Heart left ventricle (tissue), 16 donors: ENCODE measurements around the gene CCDC107. TPM values are rescaled to one million over a fixed set of nuclear protein-coding genes. Genes with fewer than 3 reads are reported as not detected.
A peak's percentile ranks its signal among the peaks of the same experiment; 100 is the strongest.

ENCODE experiments used
- ATAC-seq, 4 donors: fragments of 200-7000 bp; cut with Tn5 transposase; one replicate each; pipeline ENCODE4 v1.9.1; 2020 to 2022; ENCODE audit warnings: moderate library complexity in 4 of 4, mild to moderate bottlenecking in 3 of 4, moderate number of reproducible peaks in 1 of 4
- DNase-seq, 5 donors: peaks; one replicate each; pipeline ENCODE4 v3.0.0-alpha.2; 2020
- H3K27ac ChIP-seq, 12 donors: fragments of 200-600 bp; sonication (generic) in 4 of 12; one replicate each; pipeline versions ENCODE4 v1.5.0 to v1.8.0; 2016 to 2022; ENCODE audit warnings: mild to moderate bottlenecking in 2 of 12
- H3K27me3 ChIP-seq, 9 donors: fragments of 200-600 bp; sonication (generic) in 2 of 9; one replicate each; pipeline versions ENCODE4 v1.5.1 to v1.8.0; 2016 to 2022; ENCODE audit warnings: mild to moderate bottlenecking in 3 of 9
- H3K36me3 ChIP-seq, 9 donors: fragments of 200-600 bp; sonication (generic) in 2 of 9; one replicate each; pipeline versions ENCODE4 v1.5.0 to v1.8.0; 2018 to 2022; ENCODE audit warnings: mild to moderate bottlenecking in 2 of 9
- H3K4me1 ChIP-seq, 12 donors: fragments of 200-600 bp; sonication (generic) in 4 of 12; one replicate each; pipeline versions ENCODE4 v1.5.0 to v1.8.0; 2016 to 2022; ENCODE audit warnings: mild to moderate bottlenecking in 3 of 12
- H3K4me3 ChIP-seq, 12 donors: fragments of 200-600 bp; sonication (generic) in 4 of 12; one replicate each; pipeline versions ENCODE4 v1.5.0 to v1.8.0; 2017 to 2022; ENCODE audit warnings: mild to moderate bottlenecking in 9 of 12, moderate library complexity in 4 of 12
- H3K9me3 ChIP-seq, 12 donors: fragments of 200-600 bp; sonication (generic) in 4 of 12; one replicate each; pipeline versions ENCODE4 v1.5.0 to v1.8.0; 2016 to 2022; ENCODE audit warnings: mild to moderate bottlenecking in 1 of 12
- POLR2A ChIP-seq, 2 donors: fragments of 450-650 bp; IDR thresholded peaks; one replicate each; pipeline ENCODE4 v1.6.1; 2017; ENCODE audit warnings: antibody characterized with exemption in 2 of 2, mild to moderate bottlenecking in 2 of 2, moderate library complexity in 2 of 2
- WGBS, 4 donors: extraction: QIAGEN DNeasy Blood & Tissue Kit in 2 of 4; methylation state at CpG; one replicate each; pipeline versions ENCODE4 v1.1.5 to v1.1.7; 2013 to 2018; 5-methylcytosine and 5-hydroxymethylcytosine counted together
- intact Hi-C, 10 donors: fragments of 100-400 bp; cut with DNase I; formaldehyde crosslinking; loops; one replicate each; pipeline versions ENCODE4 v1.11.1 to v1.14.2; 2022
- polyA plus RNA-seq, 2 donors: library from polyadenylated mRNA; stranded (reverse); fragments of 200-250 nt; gene quantifications; one replicate each; pipeline ENCODE4 v1.2.3, GENCODE V29; 2013
- total RNA-seq, 9 donors: library from RNA; depleted of rRNA in 2 of 9; stranded (reverse); fragments of >200 nt in 2 of 9; fragmentation: NEBNext Ultra II Directional in 3 of 9; extraction: Animal tissue kit (Norgen Biotek cat#: 25700) in 3 of 9; gene quantifications; one replicate each; pipeline versions ENCODE4 v1.1.0 to v1.2.4, GENCODE V29; 2016 to 2023
- TF ChIP-seq, protein P1 (sequence below), 12 donors: fragments of 200-600 bp; sonication (generic) in 4 of 12; IDR thresholded peaks; one replicate each; pipeline versions ENCODE4 v1.5.0 to v1.8.0; 2018 to 2022; ENCODE audit warnings: antibody characterized with exemption in 12 of 12, mild to moderate bottlenecking in 5 of 12
- donor health status: ischemic (EF 13 %, LVEDD 7.1; RV severe dilation, severe dysfunction).
- donor health status: healthy with polysubstance abuse.
- donor health status: DM: no; HTN: yes; CAD: no.
- donor health status: DM: no; HTN: no; CAD: no.
- donor health status: ischemic (EF 25% LVEDD 6.9; RV normal size, moderate dysfunction).
- donor health status: ischemic (EF 25% LVEDD 5.7; RV mildly dilated, moderate dysfunction).
- donor health status: healthy.
- donor health status: DM: yes; HTN: yes; CAD: no.
- donor health status: ischemic (EF 35%, LVEDD 5.7; RV mildly dilated, moderate dysfunction).
- donor health status: nonischemic (EF 11% LVEDD 7.7; RV severe dilation, severe dysfunction).
- donor health status: DM: yes; HTN: yes; CAD: no.
- donor health status: PGD.
- donor health status: ischemic (EF 29% LVEDD 5.4; RV normal size, mild dysfunction).
- donor health status: nonischemic (EF 23%, LVEDD 6.1; RV moderate dilation, normal function).

Gene CCDC107
- total and polyA plus RNA-seq, 11 donors, result 35.5 to 116 (median 46.5) TPM

- Histone ChIP-seq H3K27me3 (no peaks in the 10 kb centered on the region), H3K36me3 (peaks cover 0 to 16% (median 12%) of the 10 kb centered on the region in 9 donors), H3K4me1 (peaks cover 0 to 43% (median 21%) of the 10 kb centered on the region in 12 donors), H3K9me3 (no peaks in the 10 kb centered on the region), H3K4me3 (peak overlapping the region; percentile 37 to 65 (median 56)), H3K27ac (peak overlapping the region in 9 of 12 donors; percentile 36 to 99 (median 65))
- 33 to 39% (median 36%) methylated on average over 5 of the region's 5 CpGs for WGBS, 4 donors
- TF ChIP-seq, protein P1, sequence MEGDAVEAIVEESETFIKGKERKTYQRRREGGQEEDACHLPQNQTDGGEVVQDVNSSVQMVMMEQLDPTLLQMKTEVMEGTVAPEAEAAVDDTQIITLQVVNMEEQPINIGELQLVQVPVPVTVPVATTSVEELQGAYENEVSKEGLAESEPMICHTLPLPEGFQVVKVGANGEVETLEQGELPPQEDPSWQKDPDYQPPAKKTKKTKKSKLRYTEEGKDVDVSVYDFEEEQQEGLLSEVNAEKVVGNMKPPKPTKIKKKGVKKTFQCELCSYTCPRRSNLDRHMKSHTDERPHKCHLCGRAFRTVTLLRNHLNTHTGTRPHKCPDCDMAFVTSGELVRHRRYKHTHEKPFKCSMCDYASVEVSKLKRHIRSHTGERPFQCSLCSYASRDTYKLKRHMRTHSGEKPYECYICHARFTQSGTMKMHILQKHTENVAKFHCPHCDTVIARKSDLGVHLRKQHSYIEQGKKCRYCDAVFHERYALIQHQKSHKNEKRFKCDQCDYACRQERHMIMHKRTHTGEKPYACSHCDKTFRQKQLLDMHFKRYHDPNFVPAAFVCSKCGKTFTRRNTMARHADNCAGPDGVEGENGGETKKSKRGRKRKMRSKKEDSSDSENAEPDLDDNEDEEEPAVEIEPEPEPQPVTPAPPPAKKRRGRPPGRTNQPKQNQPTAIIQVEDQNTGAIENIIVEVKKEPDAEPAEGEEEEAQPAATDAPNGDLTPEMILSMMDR (IDR thresholded peaks at IDR 0.05), result no peak
- no peak for TF ChIP-seq POLR2A (IDR thresholded peaks at IDR 0.05)
- ATAC-seq (no peak), DNase-seq (no peak)
- intact Hi-C loops, result loop anchor here in 1 of 10 donors (5.0 kb wide), 1 partner anchor 62 kb away; no protein-coding TSS in a partner anchor
Observed at GRCh38 chr9:35665471-35665818, 7.4 kb downstream of the CCDC107 start.

- no peak for ATAC-seq
- no peak overlapping the region for H3K4me3 ChIP-seq
Observed at GRCh38 chr9:35666045-35666444, 8.0 kb downstream of the CCDC107 start.

GRCh38 chr9:35666549-35666948 is 8.5 kb downstream of the CCDC107 start:
- H3K27me3 ChIP-seq, result no peaks in the 10 kb centered on the region
- ATAC-seq (no peak), DNase-seq (no peak)
- TF ChIP-seq POLR2A (IDR thresholded peaks at IDR 0.05), result no peak
- TF ChIP-seq, protein P1 (IDR thresholded peaks at IDR 0.05), result no peak
- no peak overlapping the region for H3K27ac ChIP-seq
- peaks cover 0 to 5% (median 2%) of the 10 kb centered on the region in 9 donors for H3K36me3 ChIP-seq
- H3K4me1 ChIP-seq, result peaks cover 0 to 32% (median 11%) of the 10 kb centered on the region in 12 donors
- WGBS, 4 donors, result 87 to 93% (median 91%) methylated on average over 5 of the region's 5 CpGs
- no peaks in the 10 kb centered on the region for H3K9me3 ChIP-seq
- intact Hi-C loops, result loop anchor here in 2 of 10 donors (2.0 to 5.0 kb wide), 2 partner anchors 20 to 61 kb away; no protein-coding TSS in a partner anchor
- H3K4me3 ChIP-seq, result no peak overlapping the region

More at GRCh38 chr9:35666045-35666444, 8.0 kb downstream of the CCDC107 start:
- H3K27me3 ChIP-seq, result no peaks in the 10 kb centered on the region
- H3K36me3 ChIP-seq, result peaks cover 0 to 10% (median 6%) of the 10 kb centered on the region in 9 donors
- peaks cover 0 to 37% (median 15%) of the 10 kb centered on the region in 12 donors for H3K4me1 ChIP-seq
- no peak for DNase-seq
- no peaks in the 10 kb centered on the region for H3K9me3 ChIP-seq
- no peak overlapping the region for H3K27ac ChIP-seq
- 67 to 74% (median 68%) methylated on average over 1 of the region's 1 CpG for WGBS, 4 donors
- intact Hi-C loops, result loop anchor here in 2 of 10 donors (2.0 to 5.0 kb wide), 2 partner anchors 21 to 61 kb away; no protein-coding TSS in a partner anchor
- no peak for TF ChIP-seq POLR2A (IDR thresholded peaks at IDR 0.05)
- TF ChIP-seq, protein P1 (IDR thresholded peaks at IDR 0.05), result no peak

DNA sequence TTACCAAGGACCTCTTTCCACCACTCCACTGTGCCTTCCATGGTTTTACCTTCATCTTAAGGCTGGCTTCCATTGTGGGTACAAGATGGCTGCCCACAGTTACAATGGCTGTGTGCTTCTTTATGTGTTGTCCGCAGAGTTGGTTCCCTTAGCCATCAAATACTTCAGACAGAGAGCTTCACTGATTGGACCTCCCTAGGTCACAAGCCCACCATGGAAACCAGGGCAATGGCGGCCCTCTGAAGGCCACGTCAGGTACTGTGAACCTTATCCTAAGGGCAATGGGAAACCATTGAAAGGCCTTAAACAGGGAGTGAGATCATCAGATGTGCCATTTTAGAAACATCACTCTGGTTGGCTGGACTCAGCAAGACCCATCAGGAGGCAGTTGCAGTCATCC is 9.8 kb downstream of the CCDC107 start:
- no peak for DNase-seq
- 87 to 97% (median 96%) methylated on average over 3 of the region's 3 CpGs for WGBS, 4 donors

More for the DNA sequence above, 9.8 kb downstream of the CCDC107 start:
- no peaks in the 10 kb centered on the region for H3K27me3 ChIP-seq
- intact Hi-C loops, result loop anchor here in 2 of 10 donors (2.0 to 5.0 kb wide), 2 partner anchors 19 to 59 kb away; no protein-coding TSS in a partner anchor
- peaks cover 0 to 19% (median 10%) of the 10 kb centered on the region in 12 donors for H3K4me1 ChIP-seq
- H3K27ac ChIP-seq, result no peak overlapping the region
- H3K4me3 ChIP-seq, result no peak overlapping the region
- H3K36me3 ChIP-seq, result no peaks in the 10 kb centered on the region
- TF ChIP-seq, protein P1 (IDR thresholded peaks at IDR 0.05), result no peak
- TF ChIP-seq POLR2A (IDR thresholded peaks at IDR 0.05), result no peak
- no peak for ATAC-seq
- H3K9me3 ChIP-seq, result no peaks in the 10 kb centered on the region
